ENCODE measurements around the gene ARVCF.

Gene ARVCF

DNA sequence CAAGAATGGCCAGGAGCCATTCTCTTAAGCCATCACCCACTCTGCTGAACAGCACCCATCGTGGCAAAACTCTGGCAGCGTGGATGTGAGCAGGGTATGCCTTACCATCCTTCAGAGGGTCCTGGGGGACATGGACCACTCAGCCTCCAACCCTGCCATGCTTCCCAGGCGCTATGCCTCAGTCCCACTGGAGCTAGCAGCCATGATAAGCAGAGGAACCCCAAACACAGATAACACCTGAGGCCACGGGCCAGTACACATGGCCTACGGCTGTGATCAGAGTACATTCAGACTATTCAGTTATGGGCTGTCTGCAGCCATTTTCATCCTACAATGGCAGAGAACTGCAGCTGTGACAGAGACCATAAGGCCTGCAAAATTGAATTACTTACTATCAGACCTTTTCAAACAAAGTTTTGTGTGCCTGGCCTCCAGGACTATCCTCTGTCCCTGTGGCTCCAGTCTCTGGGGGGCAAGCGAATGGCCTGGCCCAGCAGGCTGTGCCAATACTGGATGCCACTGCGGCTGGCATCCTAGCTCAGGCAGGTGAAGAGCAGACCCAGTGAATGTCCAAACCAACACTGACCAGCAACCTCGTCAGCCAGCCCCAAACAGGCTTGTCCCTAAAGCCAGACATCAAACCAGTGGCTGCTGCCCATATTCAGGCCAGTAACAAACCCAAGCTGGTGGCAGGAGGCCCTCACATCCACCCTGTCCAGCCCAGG, 6.9 kb downstream of the ARVCF start:
- no peaks in the 10 kb centered on the region for H3K9me3 ChIP-seq (replicated peaks; ENCODE audit: low read length)
- peaks cover 2% of the 10 kb centered on the region for H3K4me1 ChIP-seq (ENCODE audit: control insufficient read depth, insufficient read depth, low read length)
- H3K9ac ChIP-seq (ENCODE audit: low read depth, low read length) = no peak overlapping the region
- no peak overlapping the region for H3K4me3 ChIP-seq (ENCODE audit: low read length)
- H3K4me2 ChIP-seq (ENCODE audit: low read length) = no peak overlapping the region
- H3K36me3 ChIP-seq (ENCODE audit: insufficient read depth, low read length) = no peaks in the 10 kb centered on the region
- H3K27me3 ChIP-seq (ENCODE audit: control insufficient read depth, insufficient read depth, low read length) = peaks cover 3% of the 10 kb centered on the region

DNA sequence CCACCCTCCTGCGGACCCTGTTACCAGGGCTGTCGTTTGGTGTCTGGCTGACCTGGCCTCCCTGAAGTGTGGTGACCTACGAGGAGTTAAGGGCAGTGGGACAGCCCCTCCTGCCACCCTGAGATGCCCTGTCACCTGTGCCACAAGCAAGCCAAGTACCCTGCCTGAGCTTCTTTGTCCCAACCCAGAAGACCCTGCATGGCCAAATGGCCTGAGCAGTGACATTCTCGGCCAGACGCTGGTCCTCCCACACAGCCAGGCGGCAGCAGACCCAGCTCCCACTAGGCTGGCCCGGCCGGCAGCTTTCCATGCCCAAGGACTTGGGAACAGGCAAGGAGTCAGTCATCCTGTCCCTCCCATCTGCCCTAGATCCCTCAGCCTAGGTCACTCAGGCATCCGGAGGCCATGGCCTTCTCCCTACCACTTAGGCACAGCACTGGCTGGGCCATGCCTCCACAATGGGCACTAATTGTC, 7.6 kb downstream of the ARVCF start:
- Histone ChIP-seq H3K4me2 (ENCODE audit: low read length) (no peak overlapping the region), H3K4me3 (ENCODE audit: low read length) (no peak overlapping the region), H3K9ac (ENCODE audit: low read depth, low read length) (no peak overlapping the region), H3K36me3 (ENCODE audit: insufficient read depth, low read length) (no peaks in the 10 kb centered on the region), H3K4me1 (ENCODE audit: control insufficient read depth, insufficient read depth, low read length) (peaks cover 2% of the 10 kb centered on the region), H3K27me3 (ENCODE audit: control insufficient read depth, insufficient read depth, low read length) (no peaks in the 10 kb centered on the region), H3K9me3 (replicated peaks; ENCODE audit: low read length) (no peaks in the 10 kb centered on the region)

- Histone ChIP-seq H3K36me3 (ENCODE audit: insufficient read depth, low read length) (no peaks in the 10 kb centered on the region), H3K27me3 (ENCODE audit: control insufficient read depth, insufficient read depth, low read length) (no peaks in the 10 kb centered on the region), H3K4me3 (ENCODE audit: low read length) (no peak overlapping the region), H3K9ac (ENCODE audit: low read depth, low read length) (no peak overlapping the region), H3K4me1 (ENCODE audit: control insufficient read depth, insufficient read depth, low read length) (peaks cover 2% of the 10 kb centered on the region), H3K9me3 (replicated peaks; ENCODE audit: low read length) (peaks cover 1% of the 10 kb centered on the region), H3K4me2 (ENCODE audit: low read length) (no peak overlapping the region)
Observed at GRCh38 chr22:20008221-20008995, 8.2 kb downstream of the ARVCF start.

DNA sequence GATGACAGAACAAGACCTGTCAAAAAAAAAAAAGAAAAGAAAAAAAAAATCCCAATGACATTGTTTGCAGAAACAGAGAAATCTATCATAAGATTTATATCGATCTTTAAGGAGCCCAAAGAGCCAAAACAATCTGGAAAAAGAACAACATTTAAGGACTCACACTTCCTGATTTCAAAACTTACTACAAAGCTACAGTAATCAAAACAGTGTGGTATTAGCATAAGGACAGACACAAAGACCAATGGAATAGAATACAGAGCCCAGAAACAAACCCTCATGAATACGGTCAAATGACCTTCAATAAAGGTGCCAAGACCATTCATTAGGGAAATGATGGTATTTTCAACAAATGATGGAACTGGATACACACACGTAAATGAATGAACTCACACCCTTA, 12.2 kb downstream of the ARVCF start:
- Histone ChIP-seq H3K9me3 (replicated peaks; ENCODE audit: low read length) (peaks cover 2% of the 10 kb centered on the region), H3K4me1 (ENCODE audit: control insufficient read depth, insufficient read depth, low read length) (no peaks in the 10 kb centered on the region), H3K27me3 (ENCODE audit: control insufficient read depth, insufficient read depth, low read length) (no peaks in the 10 kb centered on the region), H3K36me3 (ENCODE audit: insufficient read depth, low read length) (no peaks in the 10 kb centered on the region), H3K9ac (ENCODE audit: low read depth, low read length) (no peak overlapping the region), H3K4me2 (ENCODE audit: low read length) (no peak overlapping the region), H3K4me3 (ENCODE audit: low read length) (no peak overlapping the region)

DNA sequence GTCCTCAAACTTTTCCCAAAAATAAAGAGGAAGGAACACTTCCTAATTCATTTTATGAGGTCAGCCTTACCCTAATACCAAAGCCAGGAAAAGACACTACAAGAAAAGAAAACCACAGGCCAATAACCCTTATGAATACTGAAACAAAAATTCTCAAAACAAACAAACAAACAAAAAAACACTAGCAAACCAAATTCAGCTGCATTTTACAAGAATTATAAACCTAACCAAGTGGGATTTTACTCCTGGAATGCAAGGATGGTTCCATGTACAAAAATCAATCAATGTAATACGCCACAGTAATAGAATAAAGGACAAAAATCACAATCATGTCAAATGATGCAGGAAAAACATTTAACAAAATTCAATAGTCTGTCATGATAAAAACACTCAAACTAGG, 13.3 kb downstream of the ARVCF start:
- H3K4me1 ChIP-seq (ENCODE audit: control insufficient read depth, insufficient read depth, low read length) = peaks cover 8% of the 10 kb centered on the region
- H3K4me3 ChIP-seq (ENCODE audit: low read length) = no peak overlapping the region
- H3K27me3 ChIP-seq (ENCODE audit: control insufficient read depth, insufficient read depth, low read length) = peaks cover 3% of the 10 kb centered on the region
- H3K4me2 ChIP-seq (ENCODE audit: low read length) = no peak overlapping the region
- H3K36me3 ChIP-seq (ENCODE audit: insufficient read depth, low read length) = no peaks in the 10 kb centered on the region
- no peak overlapping the region for H3K9ac ChIP-seq (ENCODE audit: low read depth, low read length)
- H3K9me3 ChIP-seq (replicated peaks; ENCODE audit: low read length) = peaks cover 2% of the 10 kb centered on the region

GRCh38 chr22:20002636-20003035, 14.0 kb downstream of the ARVCF start:
- H3K9me3 ChIP-seq (replicated peaks; ENCODE audit: low read length) = peaks cover 2% of the 10 kb centered on the region
- peaks cover 8% of the 10 kb centered on the region for H3K4me1 ChIP-seq (ENCODE audit: control insufficient read depth, insufficient read depth, low read length)
- peaks cover 3% of the 10 kb centered on the region for H3K27me3 ChIP-seq (ENCODE audit: control insufficient read depth, insufficient read depth, low read length)
- H3K36me3 ChIP-seq (ENCODE audit: insufficient read depth, low read length) = no peaks in the 10 kb centered on the region
- no peak overlapping the region for H3K4me2 ChIP-seq (ENCODE audit: low read length)
- H3K4me3 ChIP-seq (ENCODE audit: low read length) = no peak overlapping the region
- no peak overlapping the region for H3K9ac ChIP-seq (ENCODE audit: low read depth, low read length)

GRCh38 chr22:20002128-20002527, 14.5 kb downstream of the ARVCF start:
- Histone ChIP-seq H3K9ac (ENCODE audit: low read depth, low read length) (no peak overlapping the region), H3K27me3 (ENCODE audit: control insufficient read depth, insufficient read depth, low read length) (peaks cover 8% of the 10 kb centered on the region), H3K4me2 (ENCODE audit: low read length) (no peak overlapping the region), H3K4me3 (ENCODE audit: low read length) (no peak overlapping the region), H3K9me3 (replicated peaks; ENCODE audit: low read length) (peaks cover 2% of the 10 kb centered on the region), H3K4me1 (ENCODE audit: control insufficient read depth, insufficient read depth, low read length) (peaks cover 8% of the 10 kb centered on the region), H3K36me3 (ENCODE audit: insufficient read depth, low read length) (no peaks in the 10 kb centered on the region)

DNA sequence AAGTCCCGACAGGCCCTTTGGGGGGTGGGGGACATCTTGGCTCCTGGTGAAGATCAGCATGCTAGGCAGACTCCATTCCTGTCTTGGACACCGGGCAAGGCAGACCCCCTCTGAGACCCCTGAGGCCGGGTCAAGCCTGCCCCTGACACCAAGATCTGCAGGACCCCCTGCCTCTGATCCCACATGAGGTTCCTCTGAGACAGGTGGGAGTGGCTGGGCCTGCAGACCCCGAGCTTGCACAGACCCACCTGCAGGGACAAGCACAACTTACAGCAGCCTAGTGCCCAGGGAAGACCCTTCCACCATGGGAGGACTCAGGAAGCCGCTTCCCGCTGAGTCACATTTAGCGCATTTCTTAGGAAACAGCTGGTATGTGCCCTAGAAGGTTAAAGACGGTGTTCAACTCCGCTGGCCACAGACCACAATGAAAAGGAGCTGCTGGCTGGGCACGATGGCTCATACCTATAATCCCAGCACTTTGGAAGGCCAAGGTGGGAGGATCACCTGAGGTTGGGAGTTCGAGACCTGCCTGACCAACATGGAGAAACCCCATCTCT, 15.5 kb downstream of the ARVCF start:
- Histone ChIP-seq H3K9me3 (replicated peaks; ENCODE audit: low read length) (peaks cover 2% of the 10 kb centered on the region), H3K4me3 (ENCODE audit: low read length) (no peak overlapping the region), H3K36me3 (ENCODE audit: insufficient read depth, low read length) (no peaks in the 10 kb centered on the region), H3K9ac (ENCODE audit: low read depth, low read length) (no peak overlapping the region), H3K4me2 (ENCODE audit: low read length) (no peak overlapping the region), H3K4me1 (ENCODE audit: control insufficient read depth, insufficient read depth, low read length) (peaks cover 16% of the 10 kb centered on the region), H3K27me3 (ENCODE audit: control insufficient read depth, insufficient read depth, low read length) (peaks cover 12% of the 10 kb centered on the region)

DNA sequence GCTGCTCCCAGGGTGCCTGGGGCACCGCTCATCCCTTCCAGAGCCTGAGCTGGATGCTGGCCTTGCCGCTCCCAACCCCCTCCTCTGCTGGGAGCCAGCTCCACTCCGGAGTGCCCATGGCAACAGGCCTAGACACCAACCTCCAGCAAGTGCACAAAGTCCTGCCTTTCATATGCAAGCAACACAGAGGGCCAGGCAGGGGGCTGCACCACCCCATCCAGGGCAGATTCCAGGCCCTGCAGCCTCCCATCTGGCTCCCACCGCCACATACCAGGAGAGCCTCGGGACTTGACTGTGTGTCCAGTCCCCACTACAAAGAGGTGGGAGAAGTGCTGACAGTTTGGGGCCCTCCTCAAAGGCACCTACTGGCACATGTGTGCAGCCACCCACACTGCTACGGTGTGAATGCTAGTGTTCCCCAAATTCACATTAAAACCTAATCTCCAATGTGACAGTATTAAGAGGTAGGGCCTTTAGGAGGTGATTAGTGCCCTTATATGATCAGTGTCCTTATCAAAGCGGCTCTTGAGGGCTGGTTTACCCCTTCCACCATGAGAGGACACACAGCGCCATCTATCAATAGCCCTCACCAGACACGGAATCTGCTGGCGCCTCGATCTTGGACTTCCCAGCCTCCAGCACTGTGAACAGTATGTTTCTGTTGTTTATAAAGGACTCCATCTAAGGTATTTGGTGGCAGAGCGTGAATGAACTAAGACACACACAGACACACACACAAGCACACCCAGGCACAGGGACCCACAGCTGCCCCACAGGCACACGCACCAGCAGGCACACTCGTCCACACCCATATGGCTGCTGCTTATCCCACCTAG, 16.2 kb downstream of the ARVCF start:
- H3K4me1 ChIP-seq (ENCODE audit: control insufficient read depth, insufficient read depth, low read length) = peaks cover 23% of the 10 kb centered on the region
- H3K4me2 ChIP-seq (ENCODE audit: low read length) = no peak overlapping the region
- no peak overlapping the region for H3K9ac ChIP-seq (ENCODE audit: low read depth, low read length)
- no peaks in the 10 kb centered on the region for H3K36me3 ChIP-seq (ENCODE audit: insufficient read depth, low read length)
- peaks cover 12% of the 10 kb centered on the region for H3K27me3 ChIP-seq (ENCODE audit: control insufficient read depth, insufficient read depth, low read length)
- no peak overlapping the region for H3K4me3 ChIP-seq (ENCODE audit: low read length)
- peaks cover 2% of the 10 kb centered on the region for H3K9me3 ChIP-seq (replicated peaks; ENCODE audit: low read length)

GRCh38 chr22:19998991-19999820, 17.4 kb downstream of the ARVCF start:
- H3K4me2 ChIP-seq (ENCODE audit: low read length) = no peak overlapping the region
- peaks cover 32% of the 10 kb centered on the region for H3K4me1 ChIP-seq (ENCODE audit: control insufficient read depth, insufficient read depth, low read length)
- no peaks in the 10 kb centered on the region for H3K36me3 ChIP-seq (ENCODE audit: insufficient read depth, low read length)
- no peak overlapping the region for H3K4me3 ChIP-seq (ENCODE audit: low read length)
- H3K9ac ChIP-seq (ENCODE audit: low read depth, low read length) = no peak overlapping the region
- peaks cover 12% of the 10 kb centered on the region for H3K27me3 ChIP-seq (ENCODE audit: control insufficient read depth, insufficient read depth, low read length)
- peaks cover 2% of the 10 kb centered on the region for H3K9me3 ChIP-seq (replicated peaks; ENCODE audit: low read length)

All from skeletal muscle satellite cell (primary cell).